HEK293 (cell line): Measurements from ENCODE around the gene NNT.

Experiments used
- CTCF ChIA-PET: fragments of 350-600 bp; formaldehyde crosslinking; extraction: SDS; loops from one replicate; lab custom pipeline; 2021; ENCODE audit warnings: antibody characterized with exemption; lab: Yijun Ruan, JAX
- POLR2A ChIA-PET: fragments of 300-600 bp; formaldehyde crosslinking; extraction: SDS; loops from one replicate; lab custom pipeline; 2020; ENCODE audit warnings: antibody characterized with exemption, inconsistent platforms; lab: Yijun Ruan, JAX
- H3K27ac ChIP-seq: fragments of 200-500 bp; sonication (Bioruptor generic); 2 replicates; pipeline ENCODE4 v1.5.1; 2014; ENCODE audit warnings: low read depth, low read length, control low read depth, inconsistent platforms; ENCODE audit errors: extremely low read depth
- H3K36me3 ChIP-seq, 2 experiments: fragments of 200-500 bp in 1 of 2; sonication (Bioruptor generic) in 1 of 2; 1 replicate in 1 of 2; 2 replicates in 1 of 2; pipeline ENCODE4 v1.5.1; 2014 to 2017; ENCODE audit warnings: inconsistent platforms in 2 of 2, low read length in 2 of 2; ENCODE audit not compliant: control insufficient read depth in 2 of 2, insufficient read depth in 1 of 2
- H3K4me1 ChIP-seq: fragments of 200-500 bp; sonication (Bioruptor generic); 2 replicates; pipeline ENCODE4 v1.5.1; 2014; ENCODE audit warnings: mild to moderate bottlenecking, low read length, inconsistent platforms; ENCODE audit not compliant: control insufficient read depth, insufficient read depth
- H3K4me3 ChIP-seq: 2 replicates; pipeline ENCODE4 v1.5.1; 2011; ENCODE audit warnings: low read depth, mild to moderate bottlenecking, control low read depth, low read length, moderate library complexity
- H3K9me3 ChIP-seq: fragments of 200-500 bp; sonication (Bioruptor generic); 2 replicates; pipeline ENCODE4 v1.5.1; 2014; ENCODE audit warnings: low read depth, low read length, inconsistent platforms; ENCODE audit not compliant: control insufficient read depth, insufficient read depth
- BCL11A ChIP-seq: fragments of 450-650 bp; formaldehyde crosslinking; IDR thresholded peaks from 2 replicates; pipeline ENCODE4 v1.5.1; 2016; ENCODE audit warnings: low read depth, missing biosample characterization, missing genetic modification characterization
- KLF8 ChIP-seq: fragments of 450-650 bp; formaldehyde crosslinking; IDR thresholded peaks from 2 replicates; pipeline ENCODE4 v1.5.1; 2016; ENCODE audit warnings: missing biosample characterization, missing genetic modification characterization
- YY2 ChIP-seq: fragments of 450-650 bp; formaldehyde crosslinking; IDR thresholded peaks from 2 replicates; pipeline ENCODE4 v1.5.1; 2016; ENCODE audit warnings: missing biosample characterization, missing genetic modification characterization
- ZFP3 ChIP-seq: fragments of 450-650 bp; formaldehyde crosslinking; IDR thresholded peaks from 2 replicates; pipeline ENCODE4 v1.5.1; 2016; ENCODE audit warnings: low read depth, missing biosample characterization, missing genetic modification characterization
- ZNF121 ChIP-seq: fragments of 450-650 bp; formaldehyde crosslinking; IDR thresholded peaks from 2 replicates; pipeline ENCODE4 v1.5.1; 2016; ENCODE audit warnings: missing biosample characterization, missing genetic modification characterization
- ZNF157 ChIP-seq: fragments of 450-650 bp; formaldehyde crosslinking; IDR thresholded peaks from 2 replicates; pipeline ENCODE4 v1.5.1; 2016; ENCODE audit warnings: missing biosample characterization, missing genetic modification characterization
- ZNF16 ChIP-seq: fragments of 450-650 bp; formaldehyde crosslinking; IDR thresholded peaks from 2 replicates; pipeline ENCODE4 v1.5.1; 2016; ENCODE audit warnings: low read depth, missing biosample characterization, missing genetic modification characterization
- ZNF184 ChIP-seq: fragments of 450-650 bp; IDR thresholded peaks from 2 replicates; pipeline ENCODE4 v1.5.1; 2018; ENCODE audit warnings: missing biosample characterization, mild to moderate bottlenecking, missing genetic modification characterization
- ZNF335 ChIP-seq: fragments of 450-650 bp; formaldehyde crosslinking; conservative IDR thresholded peaks from 2 replicates; pipeline ENCODE4 v1.5.1; 2016; ENCODE audit warnings: missing biosample characterization, missing genetic modification characterization
- TF ChIP-seq, protein P1 (sequence below): fragments of 450-650 bp; formaldehyde crosslinking; IDR thresholded peaks from 2 replicates; pipeline ENCODE4 v1.5.1; 2016; ENCODE audit warnings: missing biosample characterization, missing genetic modification characterization
- TF ChIP-seq, protein P2 (sequence below): fragments of 450-650 bp; IDR thresholded peaks from 2 replicates; pipeline ENCODE4 v1.5.1; 2018; ENCODE audit warnings: missing biosample characterization, missing genetic modification characterization
- TF ChIP-seq, protein P3 (sequence below): fragments of 450-650 bp; formaldehyde crosslinking; optimal IDR thresholded peaks from 2 replicates; pipeline ENCODE3; 2016; ENCODE audit warnings: missing biosample characterization, mild to moderate bottlenecking, missing genetic modification characterization
- TF ChIP-seq, protein P4 (sequence below): fragments of 450-650 bp; formaldehyde crosslinking; IDR thresholded peaks from 2 replicates; pipeline ENCODE4 v1.5.0; 2017; ENCODE audit warnings: missing biosample characterization, missing genetic modification characterization, borderline replicate concordance

Gene NNT

DNA sequence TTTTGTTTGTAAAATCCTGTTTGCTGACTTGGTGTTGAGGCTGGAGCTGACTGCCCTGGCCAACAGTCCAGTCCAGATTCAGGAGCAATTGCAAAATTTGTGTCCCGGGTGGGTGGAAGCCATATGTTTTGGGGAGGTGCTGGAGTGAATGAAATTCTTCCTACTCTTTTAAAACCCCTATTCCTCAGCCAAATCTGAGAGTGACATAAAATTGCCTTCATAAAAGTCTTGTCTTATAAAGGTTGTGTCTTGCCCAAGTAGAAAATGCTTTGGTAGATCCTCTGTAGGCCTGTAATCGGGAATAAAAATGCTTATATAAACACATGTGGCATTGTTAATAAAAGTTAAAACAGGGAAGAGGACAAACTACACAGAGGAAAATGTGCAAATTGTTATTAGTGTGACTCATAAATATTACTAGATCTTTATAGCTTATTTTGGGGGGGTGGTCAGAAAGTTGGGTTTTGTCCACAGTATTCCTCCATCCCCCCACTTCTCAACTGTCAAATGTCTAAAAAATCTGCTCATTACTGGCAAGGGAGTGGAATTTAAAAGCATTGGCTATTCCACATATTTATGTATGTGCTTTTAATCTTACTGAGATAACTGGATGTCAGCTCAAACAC is 45.6 kb downstream of the NNT start (continued):
- TF ChIP-seq, protein P1, sequence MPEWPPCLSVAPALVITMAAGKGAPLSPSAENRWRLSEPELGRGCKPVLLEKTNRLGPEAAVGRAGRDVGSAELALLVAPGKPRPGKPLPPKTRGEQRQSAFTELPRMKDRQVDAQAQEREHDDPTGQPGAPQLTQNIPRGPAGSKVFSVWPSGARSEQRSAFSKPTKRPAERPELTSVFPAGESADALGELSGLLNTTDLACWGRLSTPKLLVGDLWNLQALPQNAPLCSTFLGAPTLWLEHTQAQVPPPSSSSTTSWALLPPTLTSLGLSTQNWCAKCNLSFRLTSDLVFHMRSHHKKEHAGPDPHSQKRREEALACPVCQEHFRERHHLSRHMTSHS (tag by site-specific recombination) = no peak
- TF ChIP-seq ZNF121 (tag by site-specific recombination) = no peak

DNA sequence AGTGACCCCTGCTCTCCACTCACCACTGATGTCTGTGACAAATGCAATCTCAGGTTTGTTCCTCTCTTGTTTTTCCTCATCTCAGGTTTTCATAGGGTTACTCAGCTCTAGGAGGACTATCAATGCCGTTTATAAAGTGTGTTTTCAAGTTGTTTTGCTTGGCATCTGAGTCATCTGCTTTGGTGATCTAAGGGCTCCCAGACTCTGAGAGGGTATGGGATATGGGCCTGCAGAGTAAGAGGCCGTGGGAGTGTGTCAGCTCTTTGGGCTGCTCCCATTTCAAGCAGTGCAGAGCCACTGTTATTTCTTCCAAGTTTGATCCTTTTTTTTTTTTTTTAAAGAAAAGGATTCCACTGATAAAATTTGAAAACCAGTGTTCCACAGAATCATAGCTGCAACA is 46.3 kb downstream of the NNT start:
- H3K4me1 ChIP-seq = no peaks in the 10 kb centered on the region
- H3K4me3 ChIP-seq = no peak overlapping the region
- H3K36me3 ChIP-seq = peaks cover 66 to 67% of the 10 kb centered on the region in 2 experiments
- H3K9me3 ChIP-seq = no peaks in the 10 kb centered on the region
- ChIA-PET CTCF (interaction anchor here (1.4 to 1.7 kb wide), 2 partner anchors 11 to 18 kb away, joined by 4 to 8 read pairs; no protein-coding TSS in a partner anchor), POLR2A (interaction anchor here (1.2 kb wide), 1 partner anchor 11 kb away, joined by 4 read pairs; no protein-coding TSS in a partner anchor)
- no peak overlapping the region for H3K27ac ChIP-seq
- TF ChIP-seq, protein P2, sequence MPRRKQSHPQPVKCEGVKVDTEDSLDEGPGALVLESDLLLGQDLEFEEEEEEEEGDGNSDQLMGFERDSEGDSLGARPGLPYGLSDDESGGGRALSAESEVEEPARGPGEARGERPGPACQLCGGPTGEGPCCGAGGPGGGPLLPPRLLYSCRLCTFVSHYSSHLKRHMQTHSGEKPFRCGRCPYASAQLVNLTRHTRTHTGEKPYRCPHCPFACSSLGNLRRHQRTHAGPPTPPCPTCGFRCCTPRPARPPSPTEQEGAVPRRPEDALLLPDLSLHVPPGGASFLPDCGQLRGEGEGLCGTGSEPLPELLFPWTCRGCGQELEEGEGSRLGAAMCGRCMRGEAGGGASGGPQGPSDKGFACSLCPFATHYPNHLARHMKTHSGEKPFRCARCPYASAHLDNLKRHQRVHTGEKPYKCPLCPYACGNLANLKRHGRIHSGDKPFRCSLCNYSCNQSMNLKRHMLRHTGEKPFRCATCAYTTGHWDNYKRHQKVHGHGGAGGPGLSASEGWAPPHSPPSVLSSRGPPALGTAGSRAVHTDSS (tag by site-specific recombination) = no peak
- TF ChIP-seq, protein P3, sequence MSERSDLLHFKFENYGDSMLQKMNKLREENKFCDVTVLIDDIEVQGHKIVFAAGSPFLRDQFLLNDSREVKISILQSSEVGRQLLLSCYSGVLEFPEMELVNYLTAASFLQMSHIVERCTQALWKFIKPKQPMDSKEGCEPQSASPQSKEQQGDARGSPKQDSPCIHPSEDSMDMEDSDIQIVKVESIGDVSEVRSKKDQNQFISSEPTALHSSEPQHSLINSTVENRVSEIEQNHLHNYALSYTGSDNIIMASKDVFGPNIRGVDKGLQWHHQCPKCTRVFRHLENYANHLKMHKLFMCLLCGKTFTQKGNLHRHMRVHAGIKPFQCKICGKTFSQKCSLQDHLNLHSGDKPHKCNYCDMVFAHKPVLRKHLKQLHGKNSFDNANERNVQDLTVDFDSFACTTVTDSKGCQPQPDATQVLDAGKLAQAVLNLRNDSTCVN (tag by site-specific recombination) = no peak
- TF ChIP-seq ZNF16 = no peak
- TF ChIP-seq ZNF184 (tag by site-specific recombination) = no peak
- TF ChIP-seq ZFP3 (tag by site-specific recombination) = no peak
- TF ChIP-seq ZNF157 (tag by site-specific recombination) = no peak

DNA sequence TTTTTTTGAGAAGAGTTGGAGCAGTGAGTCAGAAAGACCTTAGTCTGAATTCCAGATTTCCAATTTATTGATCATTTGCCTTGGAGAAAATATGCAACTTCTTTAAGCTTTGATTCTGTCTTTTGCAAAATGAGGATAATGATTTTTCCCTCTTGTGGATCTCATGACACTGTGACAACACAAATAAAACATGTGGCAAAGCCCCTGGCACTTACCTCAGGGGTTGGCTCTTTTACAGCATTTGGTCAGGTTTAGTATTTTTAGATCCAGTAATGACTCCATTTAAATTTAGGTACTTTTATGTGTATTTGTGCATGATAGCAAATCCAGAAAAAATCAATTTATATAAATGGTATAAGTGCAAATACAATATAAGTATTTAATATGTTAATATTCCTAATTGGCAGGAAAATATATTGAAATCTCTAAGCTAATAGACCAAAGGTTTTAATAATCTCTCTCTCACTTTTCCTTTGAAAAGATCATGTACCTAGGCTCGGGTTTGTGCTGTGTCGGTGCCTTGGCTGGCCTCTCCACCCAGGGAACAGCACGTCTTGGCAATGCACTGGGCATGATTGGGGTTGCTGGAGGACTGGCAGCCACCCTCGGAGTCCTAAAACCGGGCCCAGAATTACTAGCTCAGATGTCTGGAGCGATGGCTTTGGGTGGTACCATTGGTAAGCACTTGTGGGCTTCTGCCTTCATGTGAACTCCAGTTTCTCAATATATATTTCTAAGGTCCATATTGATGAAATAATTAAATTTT is 49.7 kb downstream of the NNT start:
- TF ChIP-seq KLF8 (tag by site-specific recombination) (no peak), YY2 (tag by site-specific recombination) (no peak), BCL11A (tag by site-specific recombination) (no peak), ZNF335 (tag by site-specific recombination) (no peak)
- TF ChIP-seq, protein P4, sequence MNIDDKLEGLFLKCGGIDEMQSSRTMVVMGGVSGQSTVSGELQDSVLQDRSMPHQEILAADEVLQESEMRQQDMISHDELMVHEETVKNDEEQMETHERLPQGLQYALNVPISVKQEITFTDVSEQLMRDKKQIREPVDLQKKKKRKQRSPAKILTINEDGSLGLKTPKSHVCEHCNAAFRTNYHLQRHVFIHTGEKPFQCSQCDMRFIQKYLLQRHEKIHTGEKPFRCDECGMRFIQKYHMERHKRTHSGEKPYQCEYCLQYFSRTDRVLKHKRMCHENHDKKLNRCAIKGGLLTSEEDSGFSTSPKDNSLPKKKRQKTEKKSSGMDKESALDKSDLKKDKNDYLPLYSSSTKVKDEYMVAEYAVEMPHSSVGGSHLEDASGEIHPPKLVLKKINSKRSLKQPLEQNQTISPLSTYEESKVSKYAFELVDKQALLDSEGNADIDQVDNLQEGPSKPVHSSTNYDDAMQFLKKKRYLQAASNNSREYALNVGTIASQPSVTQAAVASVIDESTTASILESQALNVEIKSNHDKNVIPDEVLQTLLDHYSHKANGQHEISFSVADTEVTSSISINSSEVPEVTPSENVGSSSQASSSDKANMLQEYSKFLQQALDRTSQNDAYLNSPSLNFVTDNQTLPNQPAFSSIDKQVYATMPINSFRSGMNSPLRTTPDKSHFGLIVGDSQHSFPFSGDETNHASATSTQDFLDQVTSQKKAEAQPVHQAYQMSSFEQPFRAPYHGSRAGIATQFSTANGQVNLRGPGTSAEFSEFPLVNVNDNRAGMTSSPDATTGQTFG (tag by site-specific recombination) = no peak
- TF ChIP-seq, all 188 proteins: peak for 0
- Histone ChIP-seq H3K4me3 (no peak overlapping the region), H3K27ac (no peak overlapping the region), H3K9me3 (no peaks in the 10 kb centered on the region), H3K4me1 (no peaks in the 10 kb centered on the region), H3K36me3 (peaks cover 59 to 80% of the 10 kb centered on the region in 2 experiments)
- ChIA-PET POLR2A (no interaction called here), CTCF (interaction anchor here (0.6 to 3.8 kb wide), 4 partner anchors 8 to 934 kb away, joined by 3 to 23 read pairs (median 6); no protein-coding TSS in a partner anchor)
